DOHH2 (cell line): ENCODE measurements around the gene CHD5.

Source experiments
- H3F3A ChIP-seq: fragments of 200-600 bp; sonication (generic), shearing (Covaris generic); 2 replicates; pipeline ENCODE4 v1.6.0; 2016; ENCODE audit warnings: antibody characterized with exemption, mild to moderate bottlenecking; ENCODE audit not compliant: control insufficient read depth, insufficient read depth
- H3K27ac ChIP-seq: fragments of 200-600 bp; sonication (generic); 2 replicates; pipeline ENCODE4 v1.5.1; 2014; ENCODE audit warnings: low read depth, mild to moderate bottlenecking, low read length, moderate library complexity
- H3K27me3 ChIP-seq: fragments of 200-600 bp; sonication (generic); 2 replicates; pipeline ENCODE4 v1.6.1; 2014; ENCODE audit warnings: mild to moderate bottlenecking, low read length, mixed read lengths; ENCODE audit not compliant: control insufficient read depth
- H3K36me3 ChIP-seq: fragments of 200-600 bp; sonication (generic); 2 replicates; pipeline ENCODE4 v1.6.1; 2014; ENCODE audit warnings: mild to moderate bottlenecking, low read length, moderate library complexity, mixed read lengths; ENCODE audit not compliant: control insufficient read depth
- H3K4me1 ChIP-seq: fragments of 200-600 bp; sonication (generic); 2 replicates; pipeline ENCODE4 v1.6.1; 2014; ENCODE audit warnings: mild to moderate bottlenecking, low read length, mixed read lengths; ENCODE audit not compliant: control insufficient read depth
- H3K4me2 ChIP-seq: fragments of 200-600 bp; sonication (generic); 2 replicates; pipeline ENCODE4 v1.6.0; 2014; ENCODE audit warnings: mild to moderate bottlenecking, low read length, moderate library complexity
- H3K4me3 ChIP-seq: fragments of 200-600 bp; sonication (generic); 2 replicates; pipeline ENCODE4 v1.5.1; 2014; ENCODE audit warnings: mild to moderate bottlenecking, low read length, mixed read lengths
- H3K79me2 ChIP-seq: fragments of 200-600 bp; sonication (generic); 2 replicates; pipeline ENCODE4 v1.6.1; 2014; ENCODE audit warnings: mild to moderate bottlenecking, low read length, mixed read lengths; ENCODE audit not compliant: control insufficient read depth
- H3K9me2 ChIP-seq: fragments of 200-600 bp; sonication (generic); replicated peaks from 2 replicates; pipeline ENCODE4 v1.6.1; 2014; ENCODE audit warnings: mild to moderate bottlenecking, low read length, mixed read lengths; ENCODE audit not compliant: control insufficient read depth
- H3K9me3 ChIP-seq: fragments of 200-600 bp; sonication (generic); 2 replicates; pipeline ENCODE4 v1.6.1; 2014; ENCODE audit warnings: antibody characterized with exemption, low read length, mixed read lengths; ENCODE audit not compliant: control insufficient read depth, insufficient read depth
- H4K20me1 ChIP-seq: fragments of 200-600 bp; sonication (generic); 2 replicates; pipeline ENCODE4 v1.6.0; 2014; ENCODE audit warnings: low read depth, mild to moderate bottlenecking, antibody characterized with exemption, low read length, moderate library complexity; ENCODE audit not compliant: control insufficient read depth, insufficient read depth
- CTCF ChIP-seq: fragments of 200-600 bp; sonication (generic); IDR thresholded peaks from one replicate; pipeline ENCODE4 v1.5.1; 2014; ENCODE audit warnings: antibody characterized with exemption, mild to moderate bottlenecking, low read depth, low read length; ENCODE audit not compliant: poor library complexity, severe bottlenecking
- EZH2phosphoT487 ChIP-seq: fragments of 200-600 bp; sonication (generic); IDR thresholded peaks from 2 replicates; pipeline ENCODE4 v1.6.1; 2017; ENCODE audit warnings: borderline replicate concordance, mild to moderate bottlenecking, antibody characterized with exemption, low read length, moderate library complexity, mixed read lengths

Gene CHD5

GRCh38 chr1:6183520-6183989, 3.4 kb upstream of the CHD5 start:
- peaks cover 24% of the 10 kb centered on the region for H4K20me1 ChIP-seq
- H3K36me3 ChIP-seq, result peaks cover 40% of the 10 kb centered on the region
- H3K27ac ChIP-seq, result no peak overlapping the region
- H3K4me2 ChIP-seq, result no peak overlapping the region
- no peaks in the 10 kb centered on the region; the same call in 1 of the 2 replicates for H3K4me1 ChIP-seq
- H3K9me2 ChIP-seq, result no peaks in the 10 kb centered on the region
- H3K79me2 ChIP-seq, result peaks cover 11% of the 10 kb centered on the region
- peaks cover 47% of the 10 kb centered on the region for H3F3A ChIP-seq
- no peak overlapping the region for H3K4me3 ChIP-seq
- peaks cover 20% of the 10 kb centered on the region for H3K27me3 ChIP-seq
- H3K9me3 ChIP-seq, result no peaks in the 10 kb centered on the region
- no peak for TF ChIP-seq EZH2phosphoT487
- no peak for TF ChIP-seq CTCF

GRCh38 chr1:6181347-6181770, 1.2 kb upstream of the CHD5 start:
- H4K20me1 ChIP-seq, result peaks cover 24% of the 10 kb centered on the region
- peaks cover 21% of the 10 kb centered on the region for H3K36me3 ChIP-seq
- TF ChIP-seq EZH2phosphoT487, result no peak
- TF ChIP-seq CTCF, result no peak
- H3K9me3 ChIP-seq, result no peaks in the 10 kb centered on the region
- H3K4me3 ChIP-seq, result no peak overlapping the region
- H3K27me3 ChIP-seq, result peaks cover 20% of the 10 kb centered on the region
- H3K27ac ChIP-seq, result no peak overlapping the region
- H3F3A ChIP-seq, result peaks cover 34% of the 10 kb centered on the region
- no peaks in the 10 kb centered on the region for H3K79me2 ChIP-seq
- no peak overlapping the region for H3K4me2 ChIP-seq
- H3K4me1 ChIP-seq, result no peaks in the 10 kb centered on the region; the same call in 1 of the 2 replicates
- H3K9me2 ChIP-seq, result no peaks in the 10 kb centered on the region

GRCh38 chr1:6180707-6181311, 688 bp upstream of the CHD5 start:
- H3K4me1 ChIP-seq, result no peaks in the 10 kb centered on the region; the same call in 1 of the 2 replicates
- H3K27me3 ChIP-seq, result peaks cover 20% of the 10 kb centered on the region
- no peaks in the 10 kb centered on the region for H3K9me2 ChIP-seq
- H3K4me2 ChIP-seq, result no peak overlapping the region
- H3K9me3 ChIP-seq, result no peaks in the 10 kb centered on the region
- H3K79me2 ChIP-seq, result no peaks in the 10 kb centered on the region
- peaks cover 18% of the 10 kb centered on the region for H3K36me3 ChIP-seq
- TF ChIP-seq EZH2phosphoT487 (peak; percentile 88; the same call in 1 of the 2 replicates), CTCF (no peak)
- H3K4me3 ChIP-seq, result no peak overlapping the region
- peaks cover 31% of the 10 kb centered on the region for H3F3A ChIP-seq
- no peak overlapping the region for H3K27ac ChIP-seq
- H4K20me1 ChIP-seq, result peaks cover 24% of the 10 kb centered on the region
